GM23338 (cell line): ENCODE data around the gene MOGAT1. TPM values are rescaled to one million over a fixed set of nuclear protein-coding genes. Genes with fewer than 3 reads are reported as not detected.

Experiments used
- ATAC-seq: fragments of 200-7000 bp; cut with Tn5 transposase; 3 replicates; pipeline ENCODE4 v1.9.1; 2020
- DNase-seq: peaks from one replicate; pipeline ENCODE4 v3.0.0-alpha.2; 2015; ENCODE audit warnings: low spot score
- H2AFZ ChIP-seq: fragments of 200-600 bp; sonication (generic); 2 replicates; pipeline ENCODE4 v1.8.0; 2016; ENCODE audit warnings: antibody characterized with exemption, mild to moderate bottlenecking, moderate library complexity
- H3F3A ChIP-seq: fragments of 200-600 bp; sonication (generic); replicated peaks from 2 replicates; pipeline ENCODE4 v1.8.0; 2017; ENCODE audit warnings: antibody characterized with exemption, mixed run types, low read depth
- H3K27ac ChIP-seq: fragments of 200-600 bp; sonication (generic); 2 replicates; pipeline ENCODE4 v1.6.1; 2016; ENCODE audit warnings: low read depth
- H3K27me3 ChIP-seq: fragments of 200-600 bp; sonication (generic); 2 replicates; pipeline ENCODE4 v1.8.0; 2016; ENCODE audit warnings: mild to moderate bottlenecking, mixed run types, moderate library complexity; ENCODE audit not compliant: insufficient read depth
- H3K36me3 ChIP-seq: fragments of 200-600 bp; sonication (generic); 2 replicates; pipeline ENCODE4 v1.8.0; 2016; ENCODE audit warnings: mild to moderate bottlenecking; ENCODE audit not compliant: insufficient read depth
- H3K4me1 ChIP-seq: fragments of 200-600 bp; sonication (generic); 2 replicates; pipeline ENCODE4 v1.8.0; 2016; ENCODE audit warnings: mild to moderate bottlenecking, moderate library complexity; ENCODE audit not compliant: insufficient read depth
- H3K4me2 ChIP-seq: fragments of 200-600 bp; sonication (generic); 2 replicates; pipeline ENCODE4 v1.7.1; 2017; ENCODE audit warnings: mixed run types
- H3K4me3 ChIP-seq: fragments of 200-600 bp; sonication (generic); 2 replicates; pipeline ENCODE4 v1.6.1; 2016; ENCODE audit warnings: mixed run types
- H3K79me2 ChIP-seq: fragments of 200-600 bp; sonication (generic); replicated peaks from 2 replicates; pipeline ENCODE4 v1.8.0; 2017; ENCODE audit warnings: mild to moderate bottlenecking; ENCODE audit not compliant: insufficient read depth
- H3K9me2 ChIP-seq: fragments of 200-600 bp; sonication (generic); 2 replicates; pipeline ENCODE4 v1.8.0; 2017; ENCODE audit not compliant: insufficient read depth
- H4K20me1 ChIP-seq: fragments of 200-600 bp; sonication (generic); replicated peaks from 2 replicates; pipeline ENCODE4 v1.8.0; 2017; ENCODE audit warnings: mild to moderate bottlenecking; ENCODE audit not compliant: insufficient read depth
- H3K27ac Mint-ChIP-seq: 2 replicates; pipeline ENCODE4 v1.8.0; 2020; ENCODE audit warnings: inconsistent platforms, mild to moderate bottlenecking, moderate library complexity, mixed read lengths
- H3K27me3 Mint-ChIP-seq: 3 replicates; pipeline ENCODE4 v1.8.0; 2022; ENCODE audit warnings: low read depth, mild to moderate bottlenecking, moderate library complexity, mixed read lengths, inconsistent platforms; ENCODE audit not compliant: insufficient read depth, poor library complexity
- H3K36me3 Mint-ChIP-seq: 3 replicates; pipeline ENCODE4 v1.8.0; 2021; ENCODE audit warnings: low read depth, mild to moderate bottlenecking, inconsistent platforms, moderate library complexity, mixed read lengths
- H3K4me1 Mint-ChIP-seq: 3 replicates; pipeline ENCODE4 v1.8.0; 2020; ENCODE audit warnings: mild to moderate bottlenecking, inconsistent platforms, mixed read lengths
- H3K4me3 Mint-ChIP-seq: 3 replicates; pipeline ENCODE4 v1.8.0; 2021; ENCODE audit warnings: moderate library complexity, mild to moderate bottlenecking, inconsistent platforms, mixed read lengths
- H3K9me3 Mint-ChIP-seq: 3 replicates; pipeline ENCODE4 v1.8.0; 2020; ENCODE audit warnings: moderate library complexity, mild to moderate bottlenecking, inconsistent platforms, mixed read lengths
- CREB1 ChIP-seq: fragments of 250-450 bp; sonication (Bioruptor Pico); IDR thresholded peaks from 2 replicates; pipeline ENCODE4 v1.5.0; 2020; ENCODE audit warnings: low read depth, mild to moderate bottlenecking, moderate library complexity
- CTCF ChIP-seq, 2 experiments: fragments of 200-600 bp in 1 of 2; sonication (generic) in 1 of 2; conservative IDR thresholded peaks; 2 replicates each; pipeline versions ENCODE4 v1.5.1 to v1.6.1; 2016 to 2017; ENCODE audit warnings: antibody characterized with exemption in 2 of 2, low read depth in 2 of 2, mild to moderate bottlenecking in 2 of 2, moderate library complexity in 1 of 2
- ETS1 ChIP-seq: IDR thresholded peaks from 2 replicates; pipeline ENCODE4 v1.6.1; 2016; ENCODE audit warnings: antibody characterized with exemption
- EZH2 ChIP-seq: fragments of 200-600 bp; sonication (generic); IDR thresholded peaks from one replicate; pipeline ENCODE4 v1.8.0; 2017; ENCODE audit warnings: antibody characterized with exemption, mild to moderate bottlenecking, low read depth; ENCODE audit not compliant: unreplicated experiment
- EZH2phosphoT487 ChIP-seq: fragments of 200-600 bp; sonication (generic); IDR thresholded peaks from one replicate; pipeline ENCODE4 v1.8.1; 2018; ENCODE audit warnings: antibody characterized with exemption; ENCODE audit not compliant: unreplicated experiment
- JUNB ChIP-seq: IDR thresholded peaks from one replicate; pipeline ENCODE4 v1.6.1; 2016; ENCODE audit warnings: antibody characterized with exemption; ENCODE audit not compliant: unreplicated experiment
- NANOG ChIP-seq: IDR thresholded peaks from 2 replicates; pipeline ENCODE4 v1.6.1; 2016; ENCODE audit warnings: antibody characterized with exemption, borderline replicate concordance
- POLR2AphosphoS5 ChIP-seq: IDR thresholded peaks from 2 replicates; pipeline ENCODE4 v1.6.1; 2016; ENCODE audit warnings: antibody characterized with exemption, low read depth
- REST ChIP-seq: IDR thresholded peaks from one replicate; pipeline ENCODE4 v1.6.1; 2018; ENCODE audit warnings: antibody characterized with exemption; ENCODE audit not compliant: unreplicated experiment
- STAT1 ChIP-seq: IDR thresholded peaks from one replicate; pipeline ENCODE4 v1.6.1; 2016; ENCODE audit warnings: antibody characterized with exemption; ENCODE audit not compliant: unreplicated experiment
- ZNF114 ChIP-seq: fragments of 250-450 bp; sonication (Bioruptor Pico); IDR thresholded peaks from 2 replicates; pipeline ENCODE4 v1.5.0; 2020; ENCODE audit warnings: mild to moderate bottlenecking, moderate library complexity
- ZNF331 ChIP-seq: fragments of 250-450 bp; sonication (Bioruptor Pico); IDR thresholded peaks from 2 replicates; pipeline ENCODE4 v1.5.0; 2020; ENCODE audit warnings: low read depth, mild to moderate bottlenecking, moderate library complexity
- ZNF462 ChIP-seq: fragments of 250-450 bp; sonication (Bioruptor Pico); IDR thresholded peaks from 2 replicates; pipeline ENCODE4 v1.5.0; 2020; ENCODE audit warnings: mild to moderate bottlenecking, moderate library complexity
- polyA plus RNA-seq: library from polyadenylated mRNA; unstranded; fragments of >200 nt; fragmentation: Nextera tagmentation; extraction: Ambion mirVana; gene quantifications from 2 replicates; pipeline ENCODE4 v1.2.1, GENCODE V29; 2016
- total RNA-seq: library from RNA; depleted of rRNA; stranded (reverse); fragments of >200 nt; shearing (Covaris generic); gene quantifications from 2 replicates; pipeline ENCODE4 v1.2.3, GENCODE V29; 2014

MOGAT1 gene
- total and polyA plus RNA-seq, 2 experiments from 2014 or later: 0.86 to 0.94 TPM

- DNase-seq (no peak), ATAC-seq (no peak)
- H3K4me3 ChIP-seq: no peak overlapping the region
- H3F3A ChIP-seq: no peaks in the 10 kb centered on the region
- H3K4me2 ChIP-seq: no peak overlapping the region
- H3K4me1 ChIP-seq: no peaks in the 10 kb centered on the region
- Mint-ChIP-seq H3K9me3 (no peaks in the 10 kb centered on the region), H3K36me3 (peaks cover 39% of the 10 kb centered on the region), H3K27me3 (peaks cover 2% of the 10 kb centered on the region), H3K4me1 (no peaks in the 10 kb centered on the region), H3K4me3 (no peak overlapping the region), H3K27ac (no peak overlapping the region)
- H3K27me3 ChIP-seq: no peaks in the 10 kb centered on the region
- H3K36me3 ChIP-seq: peaks cover 8% of the 10 kb centered on the region; the same call in 1 of the 2 replicates
- H4K20me1 ChIP-seq: no peaks in the 10 kb centered on the region
- no peak overlapping the region for H2AFZ ChIP-seq
- no peaks in the 10 kb centered on the region for H3K9me2 ChIP-seq
- H3K79me2 ChIP-seq: peaks cover 13% of the 10 kb centered on the region; the same call in 1 of the 2 replicates
- no peak overlapping the region for H3K27ac ChIP-seq
- TF ChIP-seq EZH2phosphoT487: no peak
- TF ChIP-seq NANOG: no peak
- TF ChIP-seq ZNF114 (CRISPR knock-in tag): no peak
- TF ChIP-seq REST: no peak
- no peak for TF ChIP-seq JUNB
- TF ChIP-seq EZH2: no peak
- no peak for TF ChIP-seq CREB1 (CRISPR knock-in tag)
- no peak for TF ChIP-seq CTCF (conservative IDR thresholded peaks at IDR 0.05; ENCODE audit: low read depth in 2 of 2)
- no peak for TF ChIP-seq POLR2AphosphoS5
- no peak for TF ChIP-seq ZNF331 (CRISPR knock-in tag)
- TF ChIP-seq ETS1: no peak
- TF ChIP-seq ZNF462 (CRISPR knock-in tag): no peak
- no peak for TF ChIP-seq STAT1
These were observed 28.3 kb upstream of the MOGAT1 start for GRCh38 chr2:222643134-222643533.
